SU-DHL-6 (cell line): Measurements from ENCODE around the gene PLEKHA6.

Experiments
- CTCF ChIP-seq: fragments of 200-600 bp; sonication (generic); IDR thresholded peaks from one replicate; pipeline ENCODE4 v1.5.1; 2017; ENCODE audit warnings: antibody characterized with exemption, mild to moderate bottlenecking, low read length, moderate library complexity; ENCODE audit not compliant: insufficient read depth, poor library complexity, severe bottlenecking
- EZH2phosphoT487 ChIP-seq: fragments of 200-600 bp; sonication (generic), shearing (Covaris generic); conservative IDR thresholded peaks from 2 replicates; pipeline ENCODE4 v1.6.1; 2018; ENCODE audit warnings: mild to moderate bottlenecking, antibody characterized with exemption, low read length, moderate library complexity, mixed read lengths

GRCh38 chr1:204284929-204285328 lies 74.8 kb downstream of the PLEKHA6 start:
- TF ChIP-seq CTCF (no peak), EZH2phosphoT487 (no peak)
